NCI-H345 treated with DMSO at 0.1 percent for 48 hours (cell line): ENCODE measurements around the gene SHISAL2B.
"Not testable (repeated sequence)": the region's sequence is repeated elsewhere in the genome, so short reads cannot be mapped to it uniquely, and the experiment has no call there.

ENCODE experiments used
- DNase-seq: peaks from one replicate; lab custom pipeline; 2025; ENCODE audit not compliant: unreplicated experiment; lab: John Stamatoyannopoulos, UW

The SHISAL2B gene

GRCh38 chr5:64690417-64691151 is at the start of gene SHISAL2B:
Gene SHISAL2B, plus strand, starts transcription at chr5:64690503. Its CDS starts 121 bp downstream, at chr5:64690624.
- peak; percentile 52 for DNase-seq

GRCh38 chr5:64644831-64645230 is 45.5 kb upstream of the SHISAL2B start:
- no peak for DNase-seq

- no peak for DNase-seq
Measured at GRCh38 chr5:64646169-64646568, 44.1 kb upstream of the SHISAL2B start.

GRCh38 chr5:64649512-64649911 is 40.8 kb upstream of the SHISAL2B start:
- DNase-seq = no peak

GRCh38 chr5:64653766-64654560 is 36.3 kb upstream of the SHISAL2B start:
- no peak for DNase-seq

- DNase-seq = no peak
Measured at GRCh38 chr5:64654561-64654938, 35.8 kb upstream of the SHISAL2B start.

- no peak for DNase-seq
Measured at GRCh38 chr5:64655596-64655995, 34.7 kb upstream of the SHISAL2B start.

- no peak for DNase-seq
Measured at GRCh38 chr5:64659289-64659688, 31.0 kb upstream of the SHISAL2B start.

GRCh38 chr5:64663181-64663580 is 27.1 kb upstream of the SHISAL2B start:
- not testable (repeated sequence) for DNase-seq

- no peak for DNase-seq
Measured at GRCh38 chr5:64665243-64665642, 25.1 kb upstream of the SHISAL2B start.

GRCh38 chr5:64666078-64666477 is 24.2 kb upstream of the SHISAL2B start:
- DNase-seq = no peak

GRCh38 chr5:64667068-64667467 is 23.2 kb upstream of the SHISAL2B start:
- no peak for DNase-seq

GRCh38 chr5:64670277-64670676 is 20.0 kb upstream of the SHISAL2B start:
- no peak for DNase-seq

GRCh38 chr5:64671678-64672077 is 18.6 kb upstream of the SHISAL2B start:
- no peak for DNase-seq

- DNase-seq = no peak
Measured at GRCh38 chr5:64678374-64678773, 11.9 kb upstream of the SHISAL2B start.

GRCh38 chr5:64680289-64680688 is 10.0 kb upstream of the SHISAL2B start:
- DNase-seq = no peak

GRCh38 chr5:64682608-64683007 is 7.7 kb upstream of the SHISAL2B start:
- no peak for DNase-seq

GRCh38 chr5:64685866-64686265 is 4.4 kb upstream of the SHISAL2B start:
- DNase-seq = no peak

GRCh38 chr5:64688391-64688790 is 1.9 kb upstream of the SHISAL2B start:
- no peak for DNase-seq

- no peak for DNase-seq
Measured at GRCh38 chr5:64688965-64689364, 1.3 kb upstream of the SHISAL2B start.

- no peak for DNase-seq
Measured at GRCh38 chr5:64690104-64690416, 243 bp upstream of the SHISAL2B start.

- no peak for DNase-seq
Measured at GRCh38 chr5:64691291-64691690, 988 bp downstream of the SHISAL2B start.

GRCh38 chr5:64693636-64694035 is 3.3 kb downstream of the SHISAL2B start:
- DNase-seq = no peak
